GM12801 (cell line): ENCODE results near the gene CLDN6.

Source experiments
- TF ChIP-seq, protein P1 (sequence below): IDR thresholded peaks from one replicate; pipeline ENCODE4 v1.5.1; 2011; ENCODE audit warnings: control low read depth; ENCODE audit not compliant: insufficient read length; ENCODE audit errors: extremely low read depth

Gene CLDN6

DNA sequence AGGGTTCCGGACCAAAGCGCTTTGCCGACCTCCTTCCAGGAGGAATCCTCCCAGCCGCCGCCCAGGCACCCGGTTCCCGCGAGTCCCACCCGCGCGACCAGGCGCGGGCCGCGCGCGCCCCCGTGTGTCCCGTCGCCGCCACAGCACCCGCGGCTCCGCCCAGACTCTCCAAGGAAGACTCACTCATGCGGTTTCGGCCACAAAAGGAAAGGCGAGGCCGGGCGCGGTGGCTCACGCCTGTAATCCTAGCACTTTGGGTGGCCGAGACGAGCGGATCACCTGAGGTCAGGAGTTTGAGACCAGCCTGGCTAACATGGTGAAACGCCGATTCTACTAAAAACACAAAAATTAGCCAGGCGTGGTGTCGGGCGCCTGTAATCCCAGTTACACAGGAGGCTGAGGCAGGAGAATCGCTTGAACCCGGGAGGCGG, 34.3 kb downstream of the CLDN6 start:
- TF ChIP-seq, protein P1, sequence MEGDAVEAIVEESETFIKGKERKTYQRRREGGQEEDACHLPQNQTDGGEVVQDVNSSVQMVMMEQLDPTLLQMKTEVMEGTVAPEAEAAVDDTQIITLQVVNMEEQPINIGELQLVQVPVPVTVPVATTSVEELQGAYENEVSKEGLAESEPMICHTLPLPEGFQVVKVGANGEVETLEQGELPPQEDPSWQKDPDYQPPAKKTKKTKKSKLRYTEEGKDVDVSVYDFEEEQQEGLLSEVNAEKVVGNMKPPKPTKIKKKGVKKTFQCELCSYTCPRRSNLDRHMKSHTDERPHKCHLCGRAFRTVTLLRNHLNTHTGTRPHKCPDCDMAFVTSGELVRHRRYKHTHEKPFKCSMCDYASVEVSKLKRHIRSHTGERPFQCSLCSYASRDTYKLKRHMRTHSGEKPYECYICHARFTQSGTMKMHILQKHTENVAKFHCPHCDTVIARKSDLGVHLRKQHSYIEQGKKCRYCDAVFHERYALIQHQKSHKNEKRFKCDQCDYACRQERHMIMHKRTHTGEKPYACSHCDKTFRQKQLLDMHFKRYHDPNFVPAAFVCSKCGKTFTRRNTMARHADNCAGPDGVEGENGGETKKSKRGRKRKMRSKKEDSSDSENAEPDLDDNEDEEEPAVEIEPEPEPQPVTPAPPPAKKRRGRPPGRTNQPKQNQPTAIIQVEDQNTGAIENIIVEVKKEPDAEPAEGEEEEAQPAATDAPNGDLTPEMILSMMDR: no peak

DNA sequence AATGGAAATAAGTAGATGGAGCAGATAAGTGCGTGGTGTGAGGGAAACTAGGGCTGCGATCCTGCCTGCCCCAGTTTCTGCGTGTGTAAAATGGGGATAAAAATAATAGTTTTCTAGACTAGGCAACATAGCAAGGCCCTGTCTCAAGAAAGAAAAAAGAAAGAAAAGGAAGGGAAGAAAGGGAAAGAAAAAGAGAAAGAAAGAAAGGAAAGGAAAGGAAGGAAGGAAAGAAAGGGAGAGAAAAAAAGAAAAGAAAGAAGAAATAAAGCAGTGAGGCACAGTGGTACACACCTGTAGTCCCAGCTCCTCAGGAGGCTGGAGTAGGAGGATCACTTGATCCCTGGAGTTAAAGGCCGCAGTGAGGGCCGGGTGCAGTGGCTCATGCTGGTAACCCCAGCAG, 35.6 kb downstream of the CLDN6 start:
- TF ChIP-seq, protein P1: no peak

DNA sequence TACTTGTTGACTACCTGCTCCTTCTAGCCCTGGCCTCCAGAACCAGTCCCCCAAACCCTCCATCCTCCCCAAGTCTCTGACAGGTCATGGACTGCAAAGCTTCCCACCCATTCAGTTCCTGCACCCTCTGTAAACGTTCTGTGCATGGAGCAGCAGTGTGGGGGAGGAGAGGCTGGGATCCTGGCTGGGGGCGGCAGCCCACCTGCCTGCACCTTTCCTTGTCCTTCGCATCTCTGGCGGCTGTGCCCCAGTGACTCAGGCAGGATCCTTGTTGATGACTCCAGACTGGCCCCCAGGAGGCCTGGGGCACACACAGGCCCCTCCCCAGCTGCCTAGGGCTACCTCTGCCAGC, 36.1 kb downstream of the CLDN6 start:
- TF ChIP-seq, protein P1: no peak

DNA sequence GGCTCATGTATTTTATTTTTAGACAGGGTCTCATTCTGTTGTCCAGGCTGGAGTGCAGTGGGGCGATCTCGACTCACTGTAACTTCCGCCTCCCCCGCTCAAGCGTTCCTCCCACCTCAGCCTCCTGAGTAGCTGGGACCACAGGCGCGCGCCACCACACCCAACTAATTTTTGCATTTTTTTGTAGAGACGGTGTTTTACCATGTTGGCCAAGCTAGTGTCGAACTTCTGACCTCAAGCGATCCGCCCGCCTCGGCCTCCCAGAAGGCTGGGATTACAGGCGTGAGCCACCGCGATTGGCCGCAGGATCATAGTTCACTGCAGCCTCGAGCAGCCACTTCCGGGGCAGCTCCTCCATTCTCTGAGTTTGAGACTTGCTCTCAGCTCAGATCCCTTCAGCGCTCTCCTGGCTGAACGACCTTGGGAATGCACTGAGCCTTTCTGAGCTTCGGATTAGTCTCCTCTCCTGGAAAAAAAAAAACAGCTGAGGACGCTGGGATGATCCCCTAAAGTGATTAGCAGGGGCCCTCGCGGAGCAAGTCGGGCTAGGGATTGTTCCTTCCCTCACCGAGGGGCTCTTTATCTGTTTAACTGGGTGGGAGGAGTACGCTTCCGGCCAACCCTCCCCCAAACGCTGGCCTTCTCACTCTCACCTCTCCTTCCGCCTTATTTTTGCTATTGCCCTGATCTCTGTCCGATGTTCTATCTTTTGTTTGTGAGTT, 36.6 kb downstream of the CLDN6 start:
- TF ChIP-seq, protein P1: no peak

DNA sequence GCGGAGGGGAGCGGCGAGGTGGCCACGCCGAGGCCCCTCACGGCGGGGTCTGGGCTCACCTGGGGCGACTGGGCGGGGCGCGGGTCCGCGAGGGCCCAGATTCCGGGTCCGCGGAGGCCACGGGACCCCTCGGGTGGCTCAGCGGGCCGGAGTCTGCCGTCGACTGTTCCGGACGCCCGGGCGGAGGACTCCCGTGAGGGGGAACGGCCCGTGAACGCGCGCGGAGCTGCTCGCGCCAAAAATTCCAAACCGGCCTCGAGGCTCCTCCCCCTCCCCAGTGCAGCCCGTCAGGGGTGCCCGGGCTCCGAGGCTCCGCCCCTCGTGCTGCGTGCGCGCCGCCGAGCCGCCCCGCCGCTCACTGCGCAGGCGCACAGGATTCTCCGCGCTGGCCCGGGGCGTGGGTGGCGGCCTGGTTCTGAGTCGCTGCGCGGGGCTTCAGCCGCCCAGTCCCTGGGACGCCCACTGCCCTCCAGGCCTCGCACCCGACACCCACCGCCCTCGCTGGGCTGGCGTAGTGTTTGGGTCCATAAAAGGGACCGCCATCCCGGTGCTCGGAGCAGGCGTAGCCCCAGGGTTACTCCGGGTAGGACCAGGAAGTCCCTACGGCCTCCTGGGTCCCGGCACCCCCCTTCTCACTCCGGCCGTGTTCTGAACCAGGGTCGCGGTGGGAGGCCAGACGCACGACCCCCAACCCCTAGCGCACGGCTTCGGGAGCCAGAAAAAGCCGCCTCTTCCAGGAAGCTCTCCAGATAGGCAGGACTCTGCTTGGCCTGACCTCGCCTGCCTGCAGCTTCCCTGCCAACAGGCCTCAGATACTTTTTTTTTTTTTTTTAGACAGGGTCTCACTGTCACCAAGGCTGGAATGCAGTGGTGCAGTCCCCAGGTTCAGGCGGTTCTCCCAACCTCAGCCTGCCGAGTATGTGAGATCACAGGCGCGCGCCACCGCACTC, 37.5 kb downstream of the CLDN6 start, which contains the start of gene PKMYT1:
PKMYT1 (minus strand) TSS at position 220 of the 950 bp plus-strand sequence. CDS start 789 bp downstream, outside the sequence.
- TF ChIP-seq, protein P1: no peak

DNA sequence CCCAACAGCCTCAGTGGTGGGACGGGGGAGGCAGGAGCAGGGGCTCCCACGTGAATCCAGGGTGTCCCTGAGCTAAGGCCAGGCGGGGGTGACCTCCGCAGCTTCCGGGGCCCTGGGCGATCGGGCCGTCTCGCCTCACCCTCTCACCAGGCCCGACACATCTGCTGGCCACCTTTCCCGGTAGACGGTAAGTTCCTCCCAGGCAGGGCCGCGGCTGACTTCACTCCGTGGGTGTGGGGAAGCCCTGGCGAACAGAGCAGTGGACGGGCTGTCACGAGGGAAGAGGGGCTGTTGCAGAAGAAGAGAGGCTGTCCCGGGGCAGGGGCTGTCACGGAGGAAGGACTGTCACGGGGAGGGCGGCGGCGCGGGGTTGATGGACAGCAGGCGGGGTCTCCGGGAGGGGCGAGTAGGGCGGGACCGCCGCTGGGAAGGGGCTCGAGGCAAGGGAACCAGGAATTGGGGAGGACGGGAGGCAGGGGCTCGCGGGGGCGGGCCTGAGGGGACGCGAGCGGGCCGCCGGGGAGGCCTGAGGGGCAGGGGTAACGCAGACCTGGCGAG, 38.2 kb downstream of the CLDN6 start:
- TF ChIP-seq, protein P1: no peak

DNA sequence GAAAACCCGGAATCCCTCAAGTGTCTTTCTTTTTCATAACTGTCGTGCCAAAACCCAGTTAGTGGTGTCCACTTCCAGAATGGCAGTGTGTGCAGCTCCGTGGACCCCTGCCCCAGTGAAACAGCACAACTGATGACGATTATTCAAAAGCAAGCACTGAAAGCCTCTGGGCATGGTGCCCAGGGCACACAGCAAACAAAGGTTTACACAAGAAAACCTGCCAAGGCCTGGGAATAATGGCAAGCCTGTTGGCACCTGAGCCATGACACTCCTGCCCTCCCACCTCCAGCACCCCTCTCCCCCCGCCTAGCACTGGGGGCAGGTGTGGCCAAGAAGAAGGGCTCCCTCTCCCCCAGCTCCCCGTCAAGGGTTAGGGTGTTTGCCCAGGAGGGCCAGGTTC, 40.5 kb downstream of the CLDN6 start:
- TF ChIP-seq, protein P1: no peak
